Colonic mucosa (tissue), 4 donors: ENCODE measurements around the gene ENAM. TPM values are rescaled to one million over a fixed set of nuclear protein-coding genes. Genes with fewer than 3 reads are reported as not detected.

Source experiments
- DNase-seq: peaks from one replicate; pipeline ENCODE4 v3.0.0-alpha.2; 2020
- H3K27ac ChIP-seq: fragments of 200-600 bp; one replicate; pipeline ENCODE4 v1.8.0; 2021
- H3K27me3 ChIP-seq: fragments of 200-600 bp; one replicate; pipeline ENCODE4 v1.8.0; 2021
- H3K36me3 ChIP-seq: fragments of 200-600 bp; one replicate; pipeline ENCODE4 v1.8.0; 2021
- H3K4me1 ChIP-seq: fragments of 200-600 bp; one replicate; pipeline ENCODE4 v1.8.0; 2021; ENCODE audit warnings: mild to moderate bottlenecking
- H3K4me3 ChIP-seq: fragments of 200-600 bp; one replicate; pipeline ENCODE4 v1.8.0; 2021
- H3K9ac ChIP-seq, 2 donors: one replicate each; pipeline ENCODE4 v1.7.0; 2013; ENCODE audit warnings: control low read depth in 2 of 2, low read depth in 2 of 2, low read length in 2 of 2
- H3K9me3 ChIP-seq: fragments of 200-600 bp; one replicate; pipeline ENCODE4 v1.8.0; 2021
- intact Hi-C: fragments of 100-400 bp; cut with DNase I; formaldehyde crosslinking; loops from one replicate; pipeline ENCODE4 v1.14.1; 2022
- total RNA-seq, 2 donors: library from RNA; stranded (reverse); fragmentation: NEBNext Ultra II Directional in 1 of 2; extraction: Animal tissue kit (Norgen Biotek cat#: 25700) in 1 of 2; gene quantifications; one replicate each; pipeline ENCODE4 v1.2.1, GENCODE V29; 2021
- TF ChIP-seq, protein P1 (sequence below): fragments of 200-600 bp; IDR thresholded peaks from one replicate; pipeline ENCODE4 v1.8.0; 2022; ENCODE audit warnings: antibody characterized with exemption, mild to moderate bottlenecking
- donor health status: healthy.
- donor health status: DM: no; HTN: no; CAD: no.
- donor health status: DM: no; HTN: no; CAD: no.

Gene ENAM
- total RNA-seq, 2 donors from 2014 or later = not detected

DNA sequence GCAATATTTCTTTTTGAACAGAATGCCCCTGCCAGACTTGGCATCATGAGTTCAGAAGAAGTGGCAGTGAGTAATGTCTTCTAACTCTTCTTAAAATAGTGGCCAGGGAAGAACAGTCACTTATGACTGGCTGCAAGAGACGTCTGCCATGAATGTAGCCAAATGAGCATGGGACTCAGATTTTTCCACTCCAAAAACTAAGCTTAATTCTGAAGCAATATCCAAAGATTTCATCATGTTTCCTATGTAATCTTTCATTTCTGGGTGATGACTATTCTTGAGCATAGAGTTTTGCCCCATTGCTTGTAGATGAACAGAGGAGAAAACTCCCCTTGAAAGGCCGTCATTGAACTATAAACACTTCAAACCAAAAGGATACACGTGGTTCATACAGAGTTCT, 24.7 kb upstream of the ENAM start:
- TF ChIP-seq, protein P1, sequence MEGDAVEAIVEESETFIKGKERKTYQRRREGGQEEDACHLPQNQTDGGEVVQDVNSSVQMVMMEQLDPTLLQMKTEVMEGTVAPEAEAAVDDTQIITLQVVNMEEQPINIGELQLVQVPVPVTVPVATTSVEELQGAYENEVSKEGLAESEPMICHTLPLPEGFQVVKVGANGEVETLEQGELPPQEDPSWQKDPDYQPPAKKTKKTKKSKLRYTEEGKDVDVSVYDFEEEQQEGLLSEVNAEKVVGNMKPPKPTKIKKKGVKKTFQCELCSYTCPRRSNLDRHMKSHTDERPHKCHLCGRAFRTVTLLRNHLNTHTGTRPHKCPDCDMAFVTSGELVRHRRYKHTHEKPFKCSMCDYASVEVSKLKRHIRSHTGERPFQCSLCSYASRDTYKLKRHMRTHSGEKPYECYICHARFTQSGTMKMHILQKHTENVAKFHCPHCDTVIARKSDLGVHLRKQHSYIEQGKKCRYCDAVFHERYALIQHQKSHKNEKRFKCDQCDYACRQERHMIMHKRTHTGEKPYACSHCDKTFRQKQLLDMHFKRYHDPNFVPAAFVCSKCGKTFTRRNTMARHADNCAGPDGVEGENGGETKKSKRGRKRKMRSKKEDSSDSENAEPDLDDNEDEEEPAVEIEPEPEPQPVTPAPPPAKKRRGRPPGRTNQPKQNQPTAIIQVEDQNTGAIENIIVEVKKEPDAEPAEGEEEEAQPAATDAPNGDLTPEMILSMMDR = no peak
- H3K27me3 ChIP-seq = no peaks in the 10 kb centered on the region
- intact Hi-C loops = no loop called here
- H3K36me3 ChIP-seq = no peaks in the 10 kb centered on the region
- no peak overlapping the region for H3K9ac ChIP-seq
- no peaks in the 10 kb centered on the region for H3K9me3 ChIP-seq
- no peaks in the 10 kb centered on the region for H3K4me1 ChIP-seq
- no peak overlapping the region for H3K27ac ChIP-seq
- no peak overlapping the region for H3K4me3 ChIP-seq
- no peak for DNase-seq

DNA sequence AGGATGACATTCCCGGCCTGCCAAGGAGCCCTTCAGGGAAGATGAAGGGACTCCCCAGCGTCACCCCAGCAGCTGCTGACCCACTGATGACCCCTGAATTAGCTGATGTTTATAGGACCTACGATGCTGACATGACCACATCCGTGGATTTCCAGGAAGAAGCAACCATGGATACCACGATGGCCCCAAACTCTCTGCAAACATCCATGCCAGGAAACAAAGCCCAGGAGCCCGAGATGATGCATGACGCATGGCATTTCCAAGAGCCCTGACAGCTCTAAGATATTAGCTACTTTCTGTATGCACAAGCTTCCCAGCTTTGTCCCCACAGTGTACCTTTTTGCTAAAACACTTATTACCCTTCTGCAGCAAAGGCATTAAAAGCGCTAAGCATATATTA, 22.1 kb upstream of the ENAM start:
- intact Hi-C loops = no loop called here
- Histone ChIP-seq H3K4me1 (no peaks in the 10 kb centered on the region), H3K36me3 (no peaks in the 10 kb centered on the region), H3K27ac (no peak overlapping the region), H3K27me3 (no peaks in the 10 kb centered on the region), H3K4me3 (no peak overlapping the region), H3K9ac (no peak overlapping the region), H3K9me3 (no peaks in the 10 kb centered on the region)
- DNase-seq = no peak
- TF ChIP-seq, protein P1 = no peak

DNA sequence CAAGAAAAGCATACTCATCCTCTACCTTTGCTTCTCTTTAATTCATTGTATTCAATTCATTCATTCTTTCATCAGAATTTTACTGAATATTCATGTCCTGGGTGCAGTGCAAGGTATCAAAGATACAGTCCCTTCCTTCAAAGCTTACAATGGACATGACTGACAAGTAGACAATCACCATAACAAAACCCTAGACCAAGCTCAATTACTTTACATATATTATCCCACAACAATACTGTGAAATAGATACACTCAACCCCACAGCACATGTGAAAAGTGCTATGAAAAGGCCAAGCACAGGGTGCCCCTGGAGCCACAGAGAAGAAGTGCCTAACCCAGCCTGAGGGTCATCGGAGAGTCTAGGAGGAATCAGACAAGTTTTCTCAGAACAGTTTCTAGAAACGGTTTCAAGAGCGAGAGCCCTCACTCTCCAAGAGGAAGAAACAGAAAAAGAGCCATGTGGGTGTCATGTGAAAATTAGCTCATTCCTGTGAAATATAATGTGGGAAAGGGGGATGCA, 21.1 kb upstream of the ENAM start:
- Histone ChIP-seq H3K4me1 (no peaks in the 10 kb centered on the region), H3K9ac (no peak overlapping the region), H3K36me3 (no peaks in the 10 kb centered on the region), H3K9me3 (no peaks in the 10 kb centered on the region), H3K27ac (no peak overlapping the region), H3K4me3 (no peak overlapping the region), H3K27me3 (no peaks in the 10 kb centered on the region)
- TF ChIP-seq, protein P1 = no peak
- intact Hi-C loops = no loop called here
- DNase-seq = no peak

DNA sequence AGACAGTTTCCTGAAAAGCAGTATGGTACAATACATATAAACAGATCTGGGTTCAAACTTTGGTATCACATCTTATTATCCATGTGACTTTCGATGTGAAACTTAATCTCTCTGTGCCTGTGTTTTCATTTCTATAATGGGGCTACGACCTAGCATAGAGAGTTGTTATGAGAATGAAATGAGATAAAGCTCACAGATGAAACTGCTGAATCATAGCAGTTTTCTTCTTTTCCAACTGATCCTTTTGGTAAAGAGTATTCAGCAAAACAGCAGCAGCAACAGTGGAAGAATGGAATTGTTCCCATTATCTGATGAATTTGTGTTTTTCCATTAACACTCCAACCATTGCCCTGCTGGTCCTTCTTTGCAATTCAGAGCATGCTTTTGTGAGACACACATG, 20.2 kb upstream of the ENAM start:
- no peak overlapping the region for H3K9ac ChIP-seq
- DNase-seq = no peak
- H3K4me1 ChIP-seq = no peaks in the 10 kb centered on the region
- no peak overlapping the region for H3K27ac ChIP-seq
- H3K27me3 ChIP-seq = no peaks in the 10 kb centered on the region
- intact Hi-C loops = no loop called here
- H3K4me3 ChIP-seq = no peak overlapping the region
- H3K9me3 ChIP-seq = no peaks in the 10 kb centered on the region
- no peaks in the 10 kb centered on the region for H3K36me3 ChIP-seq
- TF ChIP-seq, protein P1 = no peak

DNA sequence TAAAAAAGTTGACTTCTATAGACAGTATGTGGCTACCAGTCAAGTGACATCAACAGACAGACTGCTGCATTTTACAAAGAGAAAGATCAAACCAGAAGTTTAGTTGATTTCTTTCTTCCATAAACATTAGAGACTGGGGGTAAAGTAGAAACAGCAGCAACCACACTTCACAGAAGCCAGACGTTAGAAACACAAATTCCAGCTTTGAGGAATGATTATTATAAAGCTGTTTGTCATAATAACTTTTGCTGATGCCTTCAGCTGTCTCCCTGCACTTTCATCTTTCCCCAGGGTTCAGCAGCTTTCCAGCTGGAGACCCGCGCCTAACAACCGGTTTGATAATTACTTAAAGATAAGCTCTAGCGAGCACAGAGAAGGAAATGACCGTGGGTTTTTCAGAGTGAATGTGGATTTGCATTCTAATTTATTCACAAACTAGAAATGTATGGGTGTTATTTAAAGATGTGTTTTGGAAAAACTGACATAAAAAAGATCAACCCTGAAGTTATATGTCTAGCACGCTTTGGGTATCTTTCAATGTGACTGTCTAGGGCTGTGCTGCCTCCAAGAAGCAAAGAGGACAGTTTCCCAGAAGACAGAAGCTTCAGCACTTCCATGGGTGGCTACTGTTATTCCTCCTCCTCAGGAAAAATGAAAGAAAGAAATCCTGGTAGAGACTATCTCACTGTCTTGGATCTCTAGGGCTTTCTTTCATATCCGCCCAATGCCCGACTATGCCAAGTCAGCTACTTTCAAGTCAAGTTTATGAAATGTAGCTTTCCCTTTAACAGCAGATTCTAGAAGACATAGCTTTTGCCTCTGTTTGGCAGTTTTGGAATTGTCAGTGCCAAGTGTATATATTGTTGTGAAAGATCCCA, 15.0 kb upstream of the ENAM start:
- Histone ChIP-seq H3K9ac (peak overlapping the region in 1 of 2 donors; percentile 41), H3K4me1 (no peaks in the 10 kb centered on the region), H3K36me3 (no peaks in the 10 kb centered on the region), H3K27ac (peak overlapping the region; percentile 31), H3K9me3 (no peaks in the 10 kb centered on the region), H3K27me3 (no peaks in the 10 kb centered on the region), H3K4me3 (no peak overlapping the region)
- no peak for DNase-seq
- TF ChIP-seq, protein P1 = no peak
- intact Hi-C loops = no loop called here
